IMR-90 (cell line): ENCODE measurements around the gene HS6ST2. TPM values are rescaled to one million over a fixed set of nuclear protein-coding genes. Genes with fewer than 3 reads are reported as not detected.

Experiments used
- ATAC-seq: fragments of 200-7000 bp; cut with Tn5 transposase; 2 replicates; pipeline ENCODE4 v1.9.1; 2020; ENCODE audit warnings: low read depth, mild to moderate bottlenecking, moderate library complexity
- BruUV-seq: library from RNA; stranded (reverse); fragments of 400-500 nt; replicated peaks from 2 replicates; lab custom pipeline; 2021; lab: Mats Ljungman, UMichigan
- CTCF ChIA-PET: fragments of 300-600 bp; formaldehyde crosslinking; extraction: SDS; loops from one replicate; lab custom pipeline; 2021; ENCODE audit warnings: antibody characterized with exemption; lab: Yijun Ruan, JAX
- POLR2A ChIA-PET: fragments of 300-600 bp; sonication (Branson Sonifier 250); formaldehyde crosslinking; loops from one replicate; lab custom pipeline; 2022; ENCODE audit warnings: antibody characterized with exemption; ENCODE audit not compliant: unreplicated experiment; lab: Charles Lee
- DNase-seq: peaks from one replicate; pipeline ENCODE4 v3.0.0; 2013
- H2AFZ ChIP-seq: replicated peaks from 2 replicates; pipeline ENCODE3; 2013; ENCODE audit warnings: low read length, mild to moderate bottlenecking; ENCODE audit not compliant: poor library complexity
- H2AK5ac ChIP-seq: 2 replicates; pipeline ENCODE4 v1.6.1; 2013; ENCODE audit warnings: low read depth, low read length, inconsistent platforms
- H2AK9ac ChIP-seq: replicated peaks from 2 replicates; pipeline ENCODE3; 2013; ENCODE audit warnings: mild to moderate bottlenecking, low read depth, low read length, moderate library complexity; ENCODE audit not compliant: poor library complexity
- H2BK120ac ChIP-seq: 2 replicates; pipeline ENCODE4 v1.6.1; 2013; ENCODE audit warnings: low read depth, low read length, inconsistent platforms
- H2BK15ac ChIP-seq: 3 replicates; pipeline ENCODE4 v1.6.1; 2013; ENCODE audit warnings: low read depth, low read length, inconsistent platforms
- H2BK20ac ChIP-seq: 2 replicates; pipeline ENCODE4 v1.6.1; 2013; ENCODE audit warnings: low read depth, mild to moderate bottlenecking, inconsistent platforms, low read length, moderate library complexity
- H2BK5ac ChIP-seq: 2 replicates; pipeline ENCODE4 v1.6.1; 2013; ENCODE audit warnings: mild to moderate bottlenecking, low read depth, low read length, inconsistent platforms; ENCODE audit not compliant: poor library complexity, severe bottlenecking
- H3K14ac ChIP-seq: replicated peaks from 2 replicates; pipeline ENCODE4 v1.6.1; 2013; ENCODE audit warnings: low read depth, low read length, inconsistent platforms
- H3K18ac ChIP-seq: 2 replicates; pipeline ENCODE4 v1.6.1; 2013; ENCODE audit warnings: low read depth, low read length, control low read depth
- H3K23ac ChIP-seq: 2 replicates; pipeline ENCODE4 v1.6.1; 2013; ENCODE audit warnings: low read depth, low read length, inconsistent platforms
- H3K27ac ChIP-seq: 2 replicates; pipeline ENCODE4 v1.5.1; 2013; ENCODE audit warnings: mild to moderate bottlenecking, control low read depth, low read length; ENCODE audit not compliant: insufficient read depth
- H3K27me3 ChIP-seq: 2 replicates; pipeline ENCODE4 v1.6.1; 2013; ENCODE audit warnings: low read length; ENCODE audit not compliant: control insufficient read depth, insufficient read depth
- H3K36me3 ChIP-seq: 2 replicates; pipeline ENCODE4 v1.6.1; 2013; ENCODE audit warnings: low read length, mixed read lengths; ENCODE audit not compliant: control insufficient read depth, insufficient read depth
- H3K4ac ChIP-seq: 2 replicates; pipeline ENCODE4 v1.6.1; 2013; ENCODE audit warnings: low read depth, low read length, inconsistent platforms
- H3K4me1 ChIP-seq: 2 replicates; pipeline ENCODE4 v1.6.1; 2013; ENCODE audit warnings: low read length, mixed read lengths; ENCODE audit not compliant: control insufficient read depth, insufficient read depth
- H3K4me2 ChIP-seq: 2 replicates; pipeline ENCODE4 v1.6.1; 2013; ENCODE audit warnings: low read depth, mild to moderate bottlenecking, control low read depth, low read length, moderate library complexity
- H3K4me3 ChIP-seq: 2 replicates; pipeline ENCODE4 v1.5.1; 2013; ENCODE audit warnings: low read depth, mild to moderate bottlenecking, control low read depth, low read length, moderate library complexity; ENCODE audit not compliant: insufficient read depth
- H3K56ac ChIP-seq: 2 replicates; pipeline ENCODE4 v1.6.1; 2013; ENCODE audit warnings: low read length, inconsistent platforms; ENCODE audit not compliant: insufficient read depth; ENCODE audit errors: extremely low read depth
- H3K79me1 ChIP-seq, 2 experiments: 2 replicates each; pipeline ENCODE4 v1.6.1; 2013; ENCODE audit warnings: low read length in 2 of 2, inconsistent platforms in 1 of 2, low read depth in 1 of 2
- H3K9ac ChIP-seq: 2 replicates; pipeline ENCODE4 v1.6.1; 2013; ENCODE audit warnings: low read depth, low read length, control low read depth
- H3K9me1 ChIP-seq: 2 replicates; pipeline ENCODE4 v1.6.1; 2013; ENCODE audit warnings: low read length, inconsistent platforms; ENCODE audit not compliant: insufficient read depth
- H3K9me3 ChIP-seq: 2 replicates; pipeline ENCODE4 v1.6.1; 2013; ENCODE audit warnings: low read length; ENCODE audit not compliant: control insufficient read depth, insufficient read depth
- H4K20me1 ChIP-seq: 2 replicates; pipeline ENCODE4 v1.6.1; 2013; ENCODE audit warnings: low read length, inconsistent platforms; ENCODE audit not compliant: insufficient read depth
- H4K5ac ChIP-seq: 2 replicates; pipeline ENCODE4 v1.6.1; 2013; ENCODE audit warnings: mild to moderate bottlenecking, low read depth, low read length, control low read depth
- H4K8ac ChIP-seq, 2 experiments: 2 replicates each; pipeline ENCODE4 v1.6.1; 2013; ENCODE audit warnings: low read depth in 2 of 2, low read length in 2 of 2, control low read depth in 1 of 2, inconsistent platforms in 1 of 2
- H4K91ac ChIP-seq: 2 replicates; pipeline ENCODE4 v1.6.1; 2013; ENCODE audit warnings: low read depth, low read length, inconsistent platforms; ENCODE audit not compliant: insufficient read depth
- NFE2L2 ChIP-seq: fragments of 150-350 bp; IDR thresholded peaks from 2 replicates; pipeline ENCODE4 v1.6.1; 2016; ENCODE audit warnings: low read depth, mild to moderate bottlenecking, low read length
- RCOR1 ChIP-seq: IDR thresholded peaks from 2 replicates; pipeline ENCODE4 v1.6.1; 2012; ENCODE audit warnings: mild to moderate bottlenecking, low read length, improper control_type of control experiment; ENCODE audit not compliant: insufficient replicate concordance
- RFX5 ChIP-seq: IDR thresholded peaks from 2 replicates; pipeline ENCODE4 v1.8.0; 2012; ENCODE audit warnings: low read depth, mild to moderate bottlenecking, low read length, moderate library complexity
- WGBS, 2 experiments: methylation state at CpG; one replicate each; pipeline versions ENCODE4 v1.1.5 to v1.1.7; 2013; ENCODE audit warnings: missing lambda C conversion rate in 2 of 2; ENCODE audit not compliant: insufficient read length in 1 of 2; ENCODE audit errors: extremely low coverage in 2 of 2; 5-methylcytosine and 5-hydroxymethylcytosine counted together
- dilution Hi-C: fragments of 300-500 bp; cut with HindIII; formaldehyde crosslinking; loops from one replicate; pipeline ENCODE4 v1.14.3; 2018; ENCODE audit warnings: low sequenced_read_pairs; ENCODE audit not compliant: unreplicated experiment
- in situ Hi-C: fragments of 300-500 bp; cut with MboI; formaldehyde crosslinking; loops from 3 replicates; pipeline ENCODE4 v1.14.3; 2019; ENCODE audit warnings: low sequenced_read_pairs, inconsistent platforms, mixed read lengths
- intact Hi-C: fragments of 100-400 bp; cut with micrococcal nuclease; formaldehyde crosslinking; loops from 2 replicates; pipeline ENCODE4 v1.10.0; 2022
- polyA plus RNA-seq, 3 experiments: library from polyadenylated mRNA; depleted of rRNA; stranded (reverse); fragments of >200 nt; gene quantifications; 2 replicates each; pipeline ENCODE4 v1.2.3, GENCODE V29; 2012; ENCODE audit warnings: low replicate concordance in 1 of 3
- total RNA-seq: library from RNA; depleted of rRNA; stranded (reverse); fragments of >200 nt; gene quantifications from 2 replicates; pipeline ENCODE4 v1.2.3, GENCODE V29; 2012

Gene HS6ST2
- total and polyA plus RNA-seq, 2 of the 4 experiments (the other 2 are of a cell fraction), result not detected

GRCh38 chrX:132714913-132715312 lies 243.5 kb downstream of the HS6ST2 start:
- H3K18ac ChIP-seq, result no peak overlapping the region
- H3K14ac ChIP-seq, result no peak overlapping the region
- H2BK20ac ChIP-seq, result no peak overlapping the region
- WGBS, 2 experiments, result 40% methylated on average over 1 of the region's 5 CpGs; no CpG with 5 or more reads in 1 of the 2 experiments
- ChIA-PET CTCF (no interaction called here), POLR2A (no interaction called here)
- H3K79me1 ChIP-seq, result no peaks in the 10 kb centered on the region
- no peak overlapping the region for H4K8ac ChIP-seq
- intact Hi-C loops, result no loop called here
- no peak overlapping the region for H2BK15ac ChIP-seq
- no peak overlapping the region for H3K27ac ChIP-seq
- H2AK5ac ChIP-seq, result no peak overlapping the region
- no peak overlapping the region for H4K91ac ChIP-seq
- DNase-seq (no peak), ATAC-seq (no peak)
- no peaks in the 10 kb centered on the region for H3K4me1 ChIP-seq
- in situ Hi-C loops, result no loop called here
- H2BK5ac ChIP-seq, result no peak overlapping the region
- no peaks in the 10 kb centered on the region for H4K20me1 ChIP-seq
- no peaks in the 10 kb centered on the region for H3K9me1 ChIP-seq
- no peak overlapping the region for H2AFZ ChIP-seq
- H3K36me3 ChIP-seq, result no peaks in the 10 kb centered on the region
- no peaks in the 10 kb centered on the region; the same call in none of the 2 replicates for H3K27me3 ChIP-seq
- H3K4me2 ChIP-seq, result no peak overlapping the region
- H3K56ac ChIP-seq, result no peak overlapping the region
- no TSS peak for BruUV-seq
- H2BK120ac ChIP-seq, result no peak overlapping the region
- dilution Hi-C loops, result no loop called here
- no peak for TF ChIP-seq NFE2L2
- no peak for TF ChIP-seq RCOR1
- TF ChIP-seq RFX5, result no peak
- no peak overlapping the region for H3K4ac ChIP-seq
- H3K9me3 ChIP-seq, result peaks cover 3% of the 10 kb centered on the region
- no peak overlapping the region for H3K4me3 ChIP-seq
- no peak overlapping the region for H3K9ac ChIP-seq
- no peak overlapping the region for H3K23ac ChIP-seq
- no peak overlapping the region for H2AK9ac ChIP-seq
- H4K5ac ChIP-seq, result no peak overlapping the region
